Measurements from ENCODE around the gene HSPBAP1.
A peak's percentile ranks its signal among the peaks of the same experiment; 100 is the strongest.

The HSPBAP1 gene

GRCh38 chr3:122794779-122795673 is 1.4 kb upstream of the HSPBAP1 start, which contains the start of gene SLC49A4:
TSS of gene SLC49A4 (plus strand) at chr3:122795069. CDS start at chr3:122795193, 124 bp downstream.
- peaks cover 10% of the 10 kb centered on the region for H3K36me3 Mint-ChIP-seq (ENCODE audit: low read depth)
- peaks cover 28% of the 10 kb centered on the region for H3K4me1 Mint-ChIP-seq
- H3K27me3 Mint-ChIP-seq (ENCODE audit: low read depth, poor library complexity) = no peaks in the 10 kb centered on the region
- H3K27ac Mint-ChIP-seq = peak within 1 kb of the TSS; percentile 99
- peaks cover 4% of the 10 kb centered on the region for H3K9me3 Mint-ChIP-seq
- H3K4me3 Mint-ChIP-seq = peak within 1 kb of the TSS; percentile 80
- no peak for TF ChIP-seq CTCF (IDR thresholded peaks at IDR 0.05)
- DNase-seq = peak; percentile 89

GRCh38 chr3:122794483-122794778 is 800 bp upstream of the HSPBAP1 start:
- no peak for DNase-seq
- Mint-ChIP-seq H3K9me3 (peaks cover 4% of the 10 kb centered on the region), H3K4me3 (no peak overlapping the region), H3K4me1 (peaks cover 28% of the 10 kb centered on the region), H3K36me3 (ENCODE audit: low read depth) (peaks cover 10% of the 10 kb centered on the region), H3K27ac (peak overlapping the region; percentile 99), H3K27me3 (ENCODE audit: low read depth, poor library complexity) (peaks cover 3% of the 10 kb centered on the region)
- no peak for TF ChIP-seq CTCF (IDR thresholded peaks at IDR 0.05)

GRCh38 chr3:122789585-122790273 is 3.9 kb downstream of the HSPBAP1 start:
- Mint-ChIP-seq H3K27ac (no peak overlapping the region), H3K4me3 (no peak overlapping the region), H3K36me3 (ENCODE audit: low read depth) (peaks cover 8% of the 10 kb centered on the region), H3K27me3 (ENCODE audit: low read depth, poor library complexity) (peaks cover 3% of the 10 kb centered on the region), H3K9me3 (no peaks in the 10 kb centered on the region), H3K4me1 (peaks cover 11% of the 10 kb centered on the region)
- no peak for DNase-seq
- TF ChIP-seq CTCF (IDR thresholded peaks at IDR 0.05) = no peak

GRCh38 chr3:122787872-122788271 is 5.8 kb downstream of the HSPBAP1 start:
- Mint-ChIP-seq H3K27ac (no peak overlapping the region), H3K4me1 (no peaks in the 10 kb centered on the region), H3K36me3 (ENCODE audit: low read depth) (peaks cover 21% of the 10 kb centered on the region), H3K27me3 (ENCODE audit: low read depth, poor library complexity) (peaks cover 3% of the 10 kb centered on the region), H3K9me3 (no peaks in the 10 kb centered on the region), H3K4me3 (no peak overlapping the region)
- no peak for DNase-seq
- TF ChIP-seq CTCF (IDR thresholded peaks at IDR 0.05) = no peak

- peaks cover 10% of the 10 kb centered on the region for H3K9me3 Mint-ChIP-seq
- no peak for TF ChIP-seq CTCF (IDR thresholded peaks at IDR 0.05)
- no peak for DNase-seq
- no peak overlapping the region for H3K4me3 Mint-ChIP-seq
- H3K27ac Mint-ChIP-seq = no peak overlapping the region
- H3K27me3 Mint-ChIP-seq (ENCODE audit: low read depth, poor library complexity) = peaks cover 3% of the 10 kb centered on the region
- H3K36me3 Mint-ChIP-seq (ENCODE audit: low read depth) = peaks cover 32% of the 10 kb centered on the region
- no peaks in the 10 kb centered on the region for H3K4me1 Mint-ChIP-seq
Measured at GRCh38 chr3:122786066-122786465, 7.6 kb downstream of the HSPBAP1 start.
